ENCODE measurements around the gene ABCA7. TPM values are rescaled to one million over a fixed set of nuclear protein-coding genes. Genes with fewer than 3 reads are reported as not detected.

Gene ABCA7
- total and polyA plus RNA-seq, 2 of the 13 experiments (the other 11 are each of a cell fraction or from before 2014, with no cell fraction given) = 4.4 to 32.4 TPM

DNA sequence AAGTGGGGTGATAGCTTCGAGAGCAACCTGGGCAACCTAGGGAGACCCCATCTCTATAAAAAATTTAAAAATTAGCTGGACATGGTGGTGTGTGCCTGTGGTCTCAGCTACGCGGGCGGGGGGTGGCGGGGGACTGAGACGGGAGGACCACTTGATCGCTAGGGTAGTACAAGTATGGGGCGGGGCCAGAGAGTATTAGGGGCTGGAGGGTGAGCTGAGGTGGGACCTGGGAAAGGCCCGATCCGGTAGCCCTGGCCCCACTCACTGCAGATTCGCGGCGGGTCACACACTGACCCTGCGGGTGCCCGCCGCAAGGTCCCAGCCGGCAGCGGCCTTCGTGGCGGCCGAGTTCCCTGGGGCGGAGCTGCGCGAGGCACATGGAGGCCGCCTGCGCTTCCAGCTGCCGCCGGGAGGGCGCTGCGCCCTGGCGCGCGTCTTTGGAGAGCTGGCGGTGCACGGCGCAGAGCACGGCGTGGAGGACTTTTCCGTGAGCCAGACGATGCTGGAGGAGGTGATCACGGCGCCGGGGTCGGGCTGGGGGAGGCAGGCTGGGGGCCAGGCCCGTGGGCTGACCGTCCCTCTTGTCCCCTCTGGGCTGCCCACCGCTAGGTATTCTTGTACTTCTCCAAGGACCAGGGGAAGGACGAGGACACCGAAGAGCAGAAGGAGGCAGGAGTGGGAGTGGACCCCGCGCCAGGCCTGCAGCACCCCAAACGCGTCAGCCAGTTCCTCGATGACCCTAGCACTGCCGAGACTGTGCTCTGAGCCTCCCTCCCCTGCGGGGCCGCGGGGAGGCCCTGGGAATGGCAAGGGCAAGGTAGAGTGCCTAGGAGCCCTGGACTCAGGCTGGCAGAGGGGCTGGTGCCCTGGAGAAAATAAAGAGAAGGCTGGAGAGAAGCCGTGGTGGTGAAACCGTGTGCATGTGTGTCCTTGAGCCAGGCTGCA lies 25.0 kb downstream of the ABCA7 start (continued):
- TF ChIP-seq, protein P1, sequence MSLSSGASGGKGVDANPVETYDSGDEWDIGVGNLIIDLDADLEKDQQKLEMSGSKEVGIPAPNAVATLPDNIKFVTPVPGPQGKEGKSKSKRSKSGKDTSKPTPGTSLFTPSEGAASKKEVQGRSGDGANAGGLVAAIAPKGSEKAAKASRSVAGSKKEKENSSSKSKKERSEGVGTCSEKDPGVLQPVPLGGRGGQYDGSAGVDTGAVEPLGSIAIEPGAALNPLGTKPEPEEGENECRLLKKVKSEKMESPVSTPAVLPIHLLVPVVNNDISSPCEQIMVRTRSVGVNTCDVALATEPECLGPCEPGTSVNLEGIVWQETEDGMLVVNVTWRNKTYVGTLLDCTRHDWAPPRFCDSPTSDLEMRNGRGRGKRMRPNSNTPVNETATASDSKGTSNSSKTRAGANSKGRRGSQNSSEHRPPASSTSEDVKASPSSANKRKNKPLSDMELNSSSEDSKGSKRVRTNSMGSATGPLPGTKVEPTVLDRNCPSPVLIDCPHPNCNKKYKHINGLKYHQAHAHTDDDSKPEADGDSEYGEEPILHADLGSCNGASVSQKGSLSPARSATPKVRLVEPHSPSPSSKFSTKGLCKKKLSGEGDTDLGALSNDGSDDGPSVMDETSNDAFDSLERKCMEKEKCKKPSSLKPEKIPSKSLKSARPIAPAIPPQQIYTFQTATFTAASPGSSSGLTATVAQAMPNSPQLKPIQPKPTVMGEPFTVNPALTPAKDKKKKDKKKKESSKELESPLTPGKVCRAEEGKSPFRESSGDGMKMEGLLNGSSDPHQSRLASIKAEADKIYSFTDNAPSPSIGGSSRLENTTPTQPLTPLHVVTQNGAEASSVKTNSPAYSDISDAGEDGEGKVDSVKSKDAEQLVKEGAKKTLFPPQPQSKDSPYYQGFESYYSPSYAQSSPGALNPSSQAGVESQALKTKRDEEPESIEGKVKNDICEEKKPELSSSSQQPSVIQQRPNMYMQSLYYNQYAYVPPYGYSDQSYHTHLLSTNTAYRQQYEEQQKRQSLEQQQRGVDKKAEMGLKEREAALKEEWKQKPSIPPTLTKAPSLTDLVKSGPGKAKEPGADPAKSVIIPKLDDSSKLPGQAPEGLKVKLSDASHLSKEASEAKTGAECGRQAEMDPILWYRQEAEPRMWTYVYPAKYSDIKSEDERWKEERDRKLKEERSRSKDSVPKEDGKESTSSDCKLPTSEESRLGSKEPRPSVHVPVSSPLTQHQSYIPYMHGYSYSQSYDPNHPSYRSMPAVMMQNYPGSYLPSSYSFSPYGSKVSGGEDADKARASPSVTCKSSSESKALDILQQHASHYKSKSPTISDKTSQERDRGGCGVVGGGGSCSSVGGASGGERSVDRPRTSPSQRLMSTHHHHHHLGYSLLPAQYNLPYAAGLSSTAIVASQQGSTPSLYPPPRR (CRISPR knock-in tag; IDR thresholded peaks at IDR 0.05; ENCODE audit: borderline replicate concordance) = no peak
- TF ChIP-seq PITX1 (CRISPR knock-in tag; IDR thresholded peaks at IDR 0.05) = peak; percentile 47
- TF ChIP-seq TCF7L2 (IDR thresholded peaks at IDR 0.05; ENCODE audit: low read depth, low read length) = no peak
- TF ChIP-seq, protein P2, sequence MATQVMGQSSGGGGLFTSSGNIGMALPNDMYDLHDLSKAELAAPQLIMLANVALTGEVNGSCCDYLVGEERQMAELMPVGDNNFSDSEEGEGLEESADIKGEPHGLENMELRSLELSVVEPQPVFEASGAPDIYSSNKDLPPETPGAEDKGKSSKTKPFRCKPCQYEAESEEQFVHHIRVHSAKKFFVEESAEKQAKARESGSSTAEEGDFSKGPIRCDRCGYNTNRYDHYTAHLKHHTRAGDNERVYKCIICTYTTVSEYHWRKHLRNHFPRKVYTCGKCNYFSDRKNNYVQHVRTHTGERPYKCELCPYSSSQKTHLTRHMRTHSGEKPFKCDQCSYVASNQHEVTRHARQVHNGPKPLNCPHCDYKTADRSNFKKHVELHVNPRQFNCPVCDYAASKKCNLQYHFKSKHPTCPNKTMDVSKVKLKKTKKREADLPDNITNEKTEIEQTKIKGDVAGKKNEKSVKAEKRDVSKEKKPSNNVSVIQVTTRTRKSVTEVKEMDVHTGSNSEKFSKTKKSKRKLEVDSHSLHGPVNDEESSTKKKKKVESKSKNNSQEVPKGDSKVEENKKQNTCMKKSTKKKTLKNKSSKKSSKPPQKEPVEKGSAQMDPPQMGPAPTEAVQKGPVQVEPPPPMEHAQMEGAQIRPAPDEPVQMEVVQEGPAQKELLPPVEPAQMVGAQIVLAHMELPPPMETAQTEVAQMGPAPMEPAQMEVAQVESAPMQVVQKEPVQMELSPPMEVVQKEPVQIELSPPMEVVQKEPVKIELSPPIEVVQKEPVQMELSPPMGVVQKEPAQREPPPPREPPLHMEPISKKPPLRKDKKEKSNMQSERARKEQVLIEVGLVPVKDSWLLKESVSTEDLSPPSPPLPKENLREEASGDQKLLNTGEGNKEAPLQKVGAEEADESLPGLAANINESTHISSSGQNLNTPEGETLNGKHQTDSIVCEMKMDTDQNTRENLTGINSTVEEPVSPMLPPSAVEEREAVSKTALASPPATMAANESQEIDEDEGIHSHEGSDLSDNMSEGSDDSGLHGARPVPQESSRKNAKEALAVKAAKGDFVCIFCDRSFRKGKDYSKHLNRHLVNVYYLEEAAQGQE (IDR thresholded peaks at IDR 0.05; ENCODE audit: borderline replicate concordance in 1 of 2, low read depth in 1 of 2, low read length in 2 of 2) = no peak
- TF ChIP-seq ZNF136 (CRISPR knock-in tag; IDR thresholded peaks at IDR 0.05; ENCODE audit: low read depth) = 0 out of 2 replicates have a peak, but pooled peaks have one; percentile 41
- TF ChIP-seq ZNF432 (CRISPR knock-in tag; IDR thresholded peaks at IDR 0.05; ENCODE audit: borderline replicate concordance) = no peak
- no peak for TF ChIP-seq TBL1XR1 (IDR thresholded peaks at IDR 0.05; ENCODE audit: borderline replicate concordance, low read length, partially characterized antibody)
- TF ChIP-seq UBTF (CRISPR knock-in tag; IDR thresholded peaks at IDR 0.05) = peak; percentile 65; the same call in 1 of the 2 replicates
- 0 out of 2 replicates have a peak, but pooled peaks have one; percentile 12 for TF ChIP-seq ZFP91 (CRISPR knock-in tag; IDR thresholded peaks at IDR 0.05; ENCODE audit: borderline replicate concordance)
- TF ChIP-seq, protein P3, sequence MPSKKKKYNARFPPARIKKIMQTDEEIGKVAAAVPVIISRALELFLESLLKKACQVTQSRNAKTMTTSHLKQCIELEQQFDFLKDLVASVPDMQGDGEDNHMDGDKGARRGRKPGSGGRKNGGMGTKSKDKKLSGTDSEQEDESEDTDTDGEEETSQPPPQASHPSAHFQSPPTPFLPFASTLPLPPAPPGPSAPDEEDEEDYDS (CRISPR knock-in tag; IDR thresholded peaks at IDR 0.05) = no peak
- TF ChIP-seq ZNF792 (CRISPR knock-in tag; IDR thresholded peaks at IDR 0.05) = no peak
- no peak for TF ChIP-seq SETDB1 (CRISPR knock-in tag; IDR thresholded peaks at IDR 0.05; ENCODE audit: borderline replicate concordance)
- 0 out of 2 replicates have a peak, but pooled peaks have one; percentile 56 for TF ChIP-seq ZNF768 (CRISPR knock-in tag; IDR thresholded peaks at IDR 0.05)

Measured in HepG2 (cell line).